ENCODE data around the gene SPEM2. TPM values are rescaled to one million over a fixed set of nuclear protein-coding genes. Genes with fewer than 3 reads are reported as not detected.

Gene SPEM2
- total RNA-seq, 4 donors from 2014 or later = not detected

DNA sequence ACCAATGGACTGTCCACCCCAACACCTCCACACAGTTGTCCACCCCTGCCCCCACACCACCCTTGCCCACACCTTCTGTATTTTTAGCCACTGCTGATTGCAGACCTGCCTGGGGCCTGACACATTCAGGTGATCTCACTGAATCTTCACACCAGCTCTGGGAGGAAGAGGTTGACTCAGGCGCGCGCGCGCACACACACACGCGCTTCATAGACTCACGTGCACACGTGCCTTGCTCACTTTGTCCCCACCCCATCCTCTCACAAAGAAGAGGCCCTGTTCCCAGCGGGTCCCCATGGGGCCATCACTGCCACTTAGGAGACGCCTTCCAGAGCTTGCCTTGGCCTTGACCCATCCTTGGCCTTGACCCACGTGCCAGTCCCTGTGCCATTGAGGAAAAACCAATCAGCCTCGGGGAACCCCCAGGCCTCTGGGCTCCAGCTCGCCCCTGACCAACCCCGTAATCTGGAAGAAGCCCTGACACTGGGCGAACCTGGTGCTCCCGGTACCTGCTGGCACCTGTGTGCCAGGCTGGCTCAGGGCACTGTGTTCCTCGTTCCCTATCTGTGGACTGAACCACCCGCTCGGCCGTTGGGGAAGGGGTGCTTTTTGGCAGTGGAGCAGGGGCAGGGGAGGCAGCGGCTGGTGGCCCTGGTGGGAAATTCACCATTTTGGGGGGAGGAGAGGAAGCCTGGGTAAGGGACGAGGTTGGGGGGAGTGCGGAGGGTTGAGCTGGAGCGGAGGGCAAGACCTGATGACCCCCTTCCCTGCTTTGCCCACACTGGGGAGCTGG is 14.6 kb upstream of the SPEM2 start:
- TF ChIP-seq POLR2A (IDR thresholded peaks at IDR 0.05) (no peak), POLR2AphosphoS5 (IDR thresholded peaks at IDR 0.05) (no peak), EP300 (IDR thresholded peaks at IDR 0.05) (no peak)
- TF ChIP-seq, protein P1, sequence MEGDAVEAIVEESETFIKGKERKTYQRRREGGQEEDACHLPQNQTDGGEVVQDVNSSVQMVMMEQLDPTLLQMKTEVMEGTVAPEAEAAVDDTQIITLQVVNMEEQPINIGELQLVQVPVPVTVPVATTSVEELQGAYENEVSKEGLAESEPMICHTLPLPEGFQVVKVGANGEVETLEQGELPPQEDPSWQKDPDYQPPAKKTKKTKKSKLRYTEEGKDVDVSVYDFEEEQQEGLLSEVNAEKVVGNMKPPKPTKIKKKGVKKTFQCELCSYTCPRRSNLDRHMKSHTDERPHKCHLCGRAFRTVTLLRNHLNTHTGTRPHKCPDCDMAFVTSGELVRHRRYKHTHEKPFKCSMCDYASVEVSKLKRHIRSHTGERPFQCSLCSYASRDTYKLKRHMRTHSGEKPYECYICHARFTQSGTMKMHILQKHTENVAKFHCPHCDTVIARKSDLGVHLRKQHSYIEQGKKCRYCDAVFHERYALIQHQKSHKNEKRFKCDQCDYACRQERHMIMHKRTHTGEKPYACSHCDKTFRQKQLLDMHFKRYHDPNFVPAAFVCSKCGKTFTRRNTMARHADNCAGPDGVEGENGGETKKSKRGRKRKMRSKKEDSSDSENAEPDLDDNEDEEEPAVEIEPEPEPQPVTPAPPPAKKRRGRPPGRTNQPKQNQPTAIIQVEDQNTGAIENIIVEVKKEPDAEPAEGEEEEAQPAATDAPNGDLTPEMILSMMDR (IDR thresholded peaks at IDR 0.05) = no peak
- 94% methylated on average over 22 of the region's 25 CpGs for WGBS
- Histone ChIP-seq H3K4me3 (no peak overlapping the region), H3K4me1 (peaks cover 8% of the 10 kb centered on the region), H3K27ac (no peak overlapping the region), H3K36me3 (peaks cover 22% of the 10 kb centered on the region), H3K27me3 (no peaks in the 10 kb centered on the region), H3K9me3 (no peaks in the 10 kb centered on the region)
- DNase-seq (ENCODE audit: low spot score in 2 of 2) = no peak

DNA sequence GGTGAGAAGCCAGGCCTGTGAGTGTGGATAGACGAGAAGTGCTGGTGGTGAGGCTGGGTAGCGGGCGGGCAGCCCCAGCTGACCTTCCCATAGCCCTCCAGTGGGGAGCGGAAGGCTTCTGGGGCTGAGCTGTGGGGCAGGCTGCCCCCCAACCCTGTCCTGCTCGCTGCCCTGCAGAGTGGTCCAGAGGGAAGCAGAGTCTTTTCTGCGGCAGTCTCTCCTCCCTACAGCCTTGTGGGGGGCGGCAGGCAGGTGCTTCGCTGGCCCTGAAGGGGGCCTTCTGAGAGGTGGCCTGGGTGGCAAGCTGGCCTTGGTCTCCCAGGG is 14.0 kb upstream of the SPEM2 start:
- Histone ChIP-seq H3K9me3 (no peaks in the 10 kb centered on the region), H3K27me3 (no peaks in the 10 kb centered on the region), H3K27ac (no peak overlapping the region), H3K4me3 (no peak overlapping the region), H3K36me3 (peaks cover 24% of the 10 kb centered on the region), H3K4me1 (peaks cover 3% of the 10 kb centered on the region)
- 98% methylated on average over 6 of the region's 8 CpGs for WGBS
- DNase-seq (ENCODE audit: low spot score in 2 of 2) = no peak
- TF ChIP-seq EP300 (IDR thresholded peaks at IDR 0.05) (no peak), POLR2A (IDR thresholded peaks at IDR 0.05) (no peak), POLR2AphosphoS5 (IDR thresholded peaks at IDR 0.05) (no peak)
- TF ChIP-seq, protein P1 (IDR thresholded peaks at IDR 0.05) = no peak

DNA sequence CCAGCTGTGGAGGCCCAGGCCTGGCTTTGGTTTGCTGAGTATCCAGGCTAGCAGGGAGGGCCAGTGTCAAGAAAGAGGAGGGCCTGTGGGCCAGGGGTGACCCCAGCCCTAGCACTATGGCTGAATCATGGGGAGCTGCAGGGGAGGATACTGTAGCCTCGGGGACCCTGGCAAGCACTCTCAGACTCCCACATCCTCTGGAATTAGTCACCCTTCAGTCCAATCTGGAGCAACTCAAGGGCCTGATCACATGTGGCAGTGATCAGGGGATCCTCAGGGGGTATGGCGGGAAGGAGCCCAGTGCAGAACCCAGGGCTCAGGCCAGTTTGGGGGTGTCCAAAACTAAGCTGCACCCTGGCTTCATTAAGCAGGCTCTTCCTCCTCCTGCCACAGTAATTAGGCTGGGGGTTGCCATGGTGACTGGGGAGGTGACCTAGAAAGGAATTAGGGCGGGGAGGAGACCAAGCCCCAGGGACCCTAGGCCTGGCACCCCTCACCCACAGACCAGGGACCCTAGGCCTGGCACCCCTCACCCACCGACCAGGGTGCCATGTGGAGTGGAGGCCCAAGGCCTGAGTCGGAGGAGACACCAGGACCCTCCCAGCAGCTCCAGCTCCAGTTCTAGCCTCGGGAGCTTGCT is 11.9 kb upstream of the SPEM2 start:
- no peak overlapping the region for H3K27ac ChIP-seq
- TF ChIP-seq POLR2A (IDR thresholded peaks at IDR 0.05) (no peak), POLR2AphosphoS5 (IDR thresholded peaks at IDR 0.05) (no peak), EP300 (IDR thresholded peaks at IDR 0.05) (no peak)
- TF ChIP-seq, protein P1 (IDR thresholded peaks at IDR 0.05) = no peak
- H3K4me3 ChIP-seq = no peak overlapping the region
- H3K4me1 ChIP-seq = no peaks in the 10 kb centered on the region
- 56% methylated on average over 4 of the region's 6 CpGs for WGBS
- no peaks in the 10 kb centered on the region for H3K27me3 ChIP-seq
- no peaks in the 10 kb centered on the region for H3K9me3 ChIP-seq
- H3K36me3 ChIP-seq = peaks cover 39% of the 10 kb centered on the region
- no peak for DNase-seq (ENCODE audit: low spot score in 2 of 2)

DNA sequence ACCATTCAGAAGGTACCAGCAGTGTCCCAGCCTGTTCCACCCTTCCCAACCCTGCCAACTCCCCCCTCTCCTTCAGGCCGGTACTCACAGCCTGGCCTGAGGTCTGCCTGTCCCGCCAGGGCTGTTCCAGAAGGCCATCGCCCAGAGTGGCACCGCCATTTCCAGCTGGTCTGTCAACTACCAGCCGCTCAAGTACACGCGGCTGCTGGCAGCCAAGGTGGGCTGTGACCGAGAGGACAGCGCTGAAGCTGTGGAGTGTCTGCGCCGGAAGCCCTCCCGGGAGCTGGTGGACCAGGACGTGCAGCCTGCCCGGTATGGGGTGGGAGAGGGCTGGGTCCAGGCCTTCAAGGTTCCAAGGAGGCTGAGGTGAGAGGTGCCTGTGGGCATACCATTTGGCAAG is 10.6 kb upstream of the SPEM2 start:
- WGBS = 90% methylated on average over 13 of the region's 14 CpGs
- TF ChIP-seq POLR2A (IDR thresholded peaks at IDR 0.05) (no peak), POLR2AphosphoS5 (IDR thresholded peaks at IDR 0.05) (no peak), EP300 (IDR thresholded peaks at IDR 0.05) (no peak)
- TF ChIP-seq, protein P1 (IDR thresholded peaks at IDR 0.05) = no peak
- no peaks in the 10 kb centered on the region for H3K27me3 ChIP-seq

DNA sequence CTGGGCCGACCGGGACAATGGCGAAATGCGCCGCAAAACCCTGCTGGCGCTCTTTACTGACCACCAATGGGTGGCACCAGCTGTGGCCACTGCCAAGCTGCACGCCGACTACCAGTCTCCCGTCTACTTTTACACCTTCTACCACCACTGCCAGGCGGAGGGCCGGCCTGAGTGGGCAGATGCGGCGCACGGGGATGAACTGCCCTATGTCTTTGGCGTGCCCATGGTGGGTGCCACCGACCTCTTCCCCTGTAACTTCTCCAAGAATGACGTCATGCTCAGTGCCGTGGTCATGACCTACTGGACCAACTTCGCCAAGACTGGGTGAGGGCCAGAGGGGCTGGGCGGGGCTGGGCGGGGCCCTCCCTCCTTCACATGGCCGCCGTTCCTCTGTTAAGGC is 9.6 kb upstream of the SPEM2 start:
- Histone ChIP-seq H3K27me3 (no peaks in the 10 kb centered on the region), H3K36me3 (peaks cover 27% of the 10 kb centered on the region), H3K4me3 (no peak overlapping the region), H3K9me3 (no peaks in the 10 kb centered on the region), H3K27ac (no peak overlapping the region), H3K4me1 (no peaks in the 10 kb centered on the region)
- 77% methylated on average over 23 of the region's 23 CpGs for WGBS
- DNase-seq (ENCODE audit: low spot score in 2 of 2) = no peak
- TF ChIP-seq EP300 (IDR thresholded peaks at IDR 0.05) (no peak), POLR2A (IDR thresholded peaks at IDR 0.05) (no peak), POLR2AphosphoS5 (IDR thresholded peaks at IDR 0.05) (no peak)
- TF ChIP-seq, protein P1 (IDR thresholded peaks at IDR 0.05) = no peak

More for the DNA sequence above, 10.6 kb upstream of the SPEM2 start:
- H3K36me3 ChIP-seq = peaks cover 27% of the 10 kb centered on the region
- H3K9me3 ChIP-seq = no peaks in the 10 kb centered on the region
- no peak overlapping the region for H3K27ac ChIP-seq
- H3K4me3 ChIP-seq = no peak overlapping the region
- H3K4me1 ChIP-seq = no peaks in the 10 kb centered on the region
- no peak for DNase-seq (ENCODE audit: low spot score in 2 of 2)

All from suprapubic skin (tissue), 4 donors.